ENCODE results near the gene CDKL5.

The CDKL5 gene

DNA sequence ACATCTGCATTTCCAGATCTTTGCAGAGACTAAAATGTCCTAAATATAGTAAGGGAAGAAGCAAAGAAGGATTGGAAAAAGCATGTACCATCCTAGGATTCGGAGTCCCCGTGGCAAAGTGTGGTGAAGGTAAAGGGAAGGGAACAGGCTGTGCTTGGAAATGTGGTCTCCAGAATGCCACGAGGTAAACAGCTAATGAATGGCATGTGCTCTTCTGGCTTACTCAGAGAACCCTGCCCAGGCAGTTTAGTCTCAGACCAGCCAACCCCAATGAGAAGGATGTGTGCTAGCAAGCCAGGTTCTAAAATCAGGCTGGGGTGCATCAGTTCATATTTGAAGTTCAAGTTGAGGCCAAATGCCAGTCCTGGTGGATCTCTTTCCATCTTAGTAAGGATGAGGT, 133.4 kb downstream of the CDKL5 start:
- no peak for TF ChIP-seq CTCF (IDR thresholded peaks at IDR 0.05; ENCODE audit: low read depth, low read length, missing control alignments)
- no peak overlapping the region for H3K4me3 ChIP-seq (ENCODE audit: low read depth, low read length)
- no peak for DNase-seq (ENCODE audit: low read depth)

- no peak for TF ChIP-seq CTCF (IDR thresholded peaks at IDR 0.05; ENCODE audit: low read depth, low read length, missing control alignments)
- no peak for DNase-seq (ENCODE audit: low read depth)
- H3K4me3 ChIP-seq (ENCODE audit: low read depth, low read length), result no peak overlapping the region
Observed at GRCh38 chrX:18561020-18561419, 135.6 kb downstream of the CDKL5 start.

DNA sequence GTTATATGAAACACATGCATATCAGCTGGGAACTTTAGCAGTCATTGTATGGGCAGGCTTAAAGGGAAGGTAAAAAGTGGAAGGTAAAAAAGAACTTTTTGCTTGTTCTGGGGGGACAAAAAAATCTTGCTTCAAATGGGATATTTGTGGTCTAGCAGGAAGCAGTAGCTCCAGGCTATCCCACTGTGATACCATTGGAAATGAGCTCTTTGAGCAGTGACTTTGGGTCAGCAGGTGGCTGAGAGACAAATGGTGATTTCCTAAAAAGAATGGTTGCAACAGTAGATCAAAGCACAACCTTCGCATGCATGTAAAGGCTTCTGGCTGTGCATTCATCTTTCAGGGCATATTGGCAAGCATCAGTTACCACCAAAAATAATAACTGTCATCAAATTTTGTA, 140.3 kb downstream of the CDKL5 start:
- DNase-seq (ENCODE audit: low read depth), result no peak
- no peak for TF ChIP-seq CTCF (IDR thresholded peaks at IDR 0.05; ENCODE audit: low read depth, low read length, missing control alignments)

DNA sequence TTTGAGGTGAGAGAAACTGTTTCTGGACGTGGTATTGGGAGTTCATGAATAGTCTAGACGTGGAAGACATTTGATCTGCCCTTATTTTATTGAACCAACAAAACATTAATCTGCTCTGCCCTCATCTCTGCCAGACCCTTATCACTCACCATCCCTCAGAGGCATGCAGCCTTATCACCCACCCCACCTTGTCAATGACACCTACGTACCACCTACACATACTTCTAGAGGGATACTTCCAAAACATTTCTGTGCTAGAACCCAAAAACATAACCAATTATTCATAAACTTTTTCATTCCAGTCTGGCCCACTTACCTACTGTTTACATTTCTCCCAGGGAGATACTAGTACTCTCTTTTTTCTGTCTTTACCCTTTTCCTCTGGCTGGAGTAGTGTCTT, 141.3 kb downstream of the CDKL5 start:
- DNase-seq (ENCODE audit: low read depth), result no peak
- no peak for TF ChIP-seq CTCF (IDR thresholded peaks at IDR 0.05; ENCODE audit: low read depth, low read length, missing control alignments)
- no peak overlapping the region for H3K4me3 ChIP-seq (ENCODE audit: low read depth, low read length)

More for the DNA sequence above, 140.3 kb downstream of the CDKL5 start:
- H3K4me3 ChIP-seq (ENCODE audit: low read depth, low read length), result no peak overlapping the region

GRCh38 chrX:18573556-18573955, 148.1 kb downstream of the CDKL5 start:
- H3K4me3 ChIP-seq (ENCODE audit: low read depth, low read length), result no peak overlapping the region
- TF ChIP-seq CTCF (IDR thresholded peaks at IDR 0.05; ENCODE audit: low read depth, low read length, missing control alignments), result no peak
- no peak for DNase-seq (ENCODE audit: low read depth)

DNA sequence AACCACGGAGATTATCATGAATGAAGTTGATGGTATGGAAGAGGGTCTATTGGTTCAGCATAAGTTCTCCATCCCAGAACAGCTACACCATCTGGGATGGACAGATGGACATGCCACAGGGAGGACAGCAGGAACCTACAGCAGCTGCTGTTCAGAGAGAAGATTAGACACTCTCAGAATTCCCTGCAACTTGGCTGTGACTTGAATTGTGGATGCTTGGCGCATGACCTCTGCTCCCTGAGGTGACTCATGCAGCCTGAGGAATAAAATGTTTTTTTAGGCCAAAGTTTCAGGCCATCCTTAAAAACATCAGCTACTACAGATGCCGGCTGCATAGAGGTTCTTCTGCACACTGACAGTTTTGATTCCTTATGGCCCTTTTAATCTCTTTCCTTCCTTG, 149.2 kb downstream of the CDKL5 start:
- no peak for DNase-seq (ENCODE audit: low read depth)
- H3K4me3 ChIP-seq (ENCODE audit: low read depth, low read length), result no peak overlapping the region
- no peak for TF ChIP-seq CTCF (IDR thresholded peaks at IDR 0.05; ENCODE audit: low read depth, low read length, missing control alignments)

DNA sequence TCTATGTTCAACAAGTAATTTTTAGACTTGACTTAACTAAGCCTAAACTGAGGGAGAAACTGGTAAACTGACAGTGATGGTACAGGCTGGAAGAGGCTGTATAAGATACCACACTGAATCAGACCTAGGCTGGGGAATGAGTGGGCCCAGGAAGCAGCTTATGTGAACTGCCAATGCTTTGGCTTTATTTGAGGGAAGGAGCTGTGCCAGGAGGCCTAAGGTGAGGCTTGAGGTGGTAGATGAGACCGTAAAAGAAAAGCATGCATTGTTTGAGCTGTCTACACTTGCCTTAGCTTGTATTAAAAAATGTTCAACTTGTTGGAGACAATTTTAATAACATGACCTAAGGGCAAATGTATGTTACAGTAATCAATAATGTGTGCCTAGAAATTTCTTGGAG, 150.3 kb downstream of the CDKL5 start:
- TF ChIP-seq CTCF (IDR thresholded peaks at IDR 0.05; ENCODE audit: low read depth, low read length, missing control alignments), result no peak
- no peak overlapping the region for H3K4me3 ChIP-seq (ENCODE audit: low read depth, low read length)
- no peak for DNase-seq (ENCODE audit: low read depth)
